GM12878 (cell line): ENCODE measurements around the gene LGI1.

Source experiments
- CREB1 ChIP-seq: IDR thresholded peaks from 2 replicates; pipeline ENCODE4 v1.6.1; 2012; ENCODE audit warnings: low read depth, mild to moderate bottlenecking, inconsistent platforms
- CTCF ChIP-seq, 3 experiments: IDR thresholded peaks in 2 of 3; conservative IDR thresholded peaks in 1 of 3; 2 replicates each; pipeline ENCODE4 v1.5.1; 2011; ENCODE audit warnings: low read depth in 3 of 3, low read length in 3 of 3, mild to moderate bottlenecking in 3 of 3, control low read depth in 2 of 3, moderate library complexity in 2 of 3, inconsistent platforms in 1 of 3, mixed read lengths in 1 of 3; ENCODE audit not compliant: control insufficient read depth in 2 of 3, insufficient read depth in 1 of 3; ENCODE audit errors: extremely low read depth in 1 of 3
- KDM1A ChIP-seq: fragments of 200-600 bp; sonication (generic); IDR thresholded peaks from 2 replicates; pipeline ENCODE4 v1.6.1; 2016; ENCODE audit warnings: borderline replicate concordance
- POLR2A ChIP-seq: IDR thresholded peaks from 2 replicates; pipeline ENCODE4 v1.6.1; 2011; ENCODE audit warnings: low read depth, mild to moderate bottlenecking, low read length
- SUPT20H ChIP-seq: IDR thresholded peaks from 2 replicates; pipeline ENCODE4 v1.6.1; 2011; ENCODE audit warnings: low read depth, mild to moderate bottlenecking, low read length, moderate library complexity, borderline replicate concordance; ENCODE audit not compliant: control insufficient read depth
- SUZ12 ChIP-seq: fragments of 200-600 bp; sonication (generic); IDR thresholded peaks from one replicate; pipeline ENCODE4 v1.6.1; 2018; ENCODE audit warnings: antibody characterized with exemption, mild to moderate bottlenecking; ENCODE audit not compliant: unreplicated experiment
- ZNF217 ChIP-seq: fragments of 450-650 bp; IDR thresholded peaks from 2 replicates; pipeline ENCODE4 v1.6.1; 2017; ENCODE audit warnings: antibody characterized with exemption, mild to moderate bottlenecking

- TF ChIP-seq CTCF (IDR thresholded peaks at IDR 0.05 in 2 of 3, conservative IDR thresholded peaks at IDR 0.05 in 1 of 3; ENCODE audit: control insufficient read depth in 2 of 3, extremely low read depth in 1 of 3, insufficient read depth in 1 of 3, low read depth in 3 of 3, low read length in 3 of 3) (no peak), KDM1A (no peak), SUZ12 (no peak), POLR2A (no peak), ZNF217 (no peak), CREB1 (no peak), SUPT20H (no peak)
Observed at GRCh38 chr10:93799155-93799708, 41.5 kb downstream of the LGI1 start.
